Activated T-cell treated with anti-CD3 and anti-CD28 coated beads for 1 hour (primary cell): ENCODE results near the gene ACOX1.

ENCODE experiments used
- DNase-seq: peaks from one replicate; pipeline ENCODE4 v3.0.0-alpha.2; 2020; ENCODE audit warnings: low read depth

ACOX1 gene

GRCh38 chr17:75891605-75892555, 87.1 kb downstream of the ACOX1 start:
- DNase-seq, result no peak
